ENCODE results near the gene CCDC158.
"Not testable (repeated sequence)": the region's sequence is repeated elsewhere in the genome, so short reads cannot be mapped to it uniquely, and the experiment has no call there.

CCDC158 gene

DNA sequence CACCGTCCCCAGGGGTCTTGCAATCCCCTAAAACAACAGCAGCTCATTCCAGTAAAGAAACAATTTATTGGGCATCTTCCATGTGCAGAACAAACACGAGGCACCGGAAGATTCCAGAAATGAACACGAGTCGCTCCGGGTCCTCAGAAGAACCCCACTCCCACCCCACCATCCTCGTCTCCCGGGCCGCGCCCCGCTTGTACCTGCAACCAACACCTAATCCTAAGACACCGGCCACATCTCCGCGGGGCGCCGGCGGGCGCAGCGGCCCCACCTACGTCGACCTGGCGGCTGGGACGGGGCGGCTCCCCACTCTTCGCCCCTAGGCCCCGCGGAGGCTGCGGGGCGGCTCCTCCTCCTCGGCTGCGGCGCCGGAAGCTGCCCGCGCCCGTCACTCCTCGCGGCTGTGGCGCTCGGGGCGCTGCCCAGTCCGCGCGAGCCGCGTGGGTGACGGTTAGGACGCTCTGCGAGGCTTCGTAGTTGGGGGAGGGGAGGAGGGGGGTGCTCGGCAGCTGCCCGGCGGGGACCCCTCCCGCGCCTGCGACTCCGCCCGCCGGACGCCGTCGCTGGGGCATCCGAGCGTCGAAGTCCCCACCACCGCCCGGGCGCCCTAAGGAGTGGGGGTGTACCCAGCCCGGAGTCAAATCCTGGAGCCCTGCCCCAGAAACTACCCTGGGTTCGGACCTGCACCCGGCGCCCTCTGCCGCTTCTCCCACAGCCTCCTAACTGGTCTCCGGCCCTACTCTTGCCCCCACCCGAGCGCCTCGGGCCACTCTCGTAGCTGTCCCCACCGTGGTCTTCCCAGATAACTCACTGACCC, at the start of gene CCDC158:
Gene CCDC158, minus strand, starts transcription at position 380 of the 820 bp plus-strand sequence. CDS start 17,934 bp downstream, outside the sequence.
- no peak for DNase-seq

DNA sequence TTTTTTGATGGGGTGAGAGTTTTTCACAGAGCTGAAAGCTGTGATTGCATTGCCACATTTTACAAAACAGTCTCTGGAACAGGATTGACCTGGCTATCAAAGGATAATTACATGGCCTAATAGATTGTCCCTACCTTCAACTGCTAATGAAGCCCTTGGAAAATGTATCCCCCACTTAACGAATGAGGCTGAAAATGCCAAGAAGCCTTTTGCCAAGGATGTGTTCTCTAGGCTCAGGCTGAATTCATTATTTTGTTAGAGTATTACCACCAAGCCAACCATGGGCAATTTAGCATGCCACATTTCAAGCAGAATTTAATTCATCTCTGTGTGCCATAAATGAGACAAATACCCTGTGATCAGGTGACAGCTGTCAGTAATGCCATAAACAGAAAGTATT, 49.6 kb upstream of the CCDC158 start:
- DNase-seq, result no peak

DNA sequence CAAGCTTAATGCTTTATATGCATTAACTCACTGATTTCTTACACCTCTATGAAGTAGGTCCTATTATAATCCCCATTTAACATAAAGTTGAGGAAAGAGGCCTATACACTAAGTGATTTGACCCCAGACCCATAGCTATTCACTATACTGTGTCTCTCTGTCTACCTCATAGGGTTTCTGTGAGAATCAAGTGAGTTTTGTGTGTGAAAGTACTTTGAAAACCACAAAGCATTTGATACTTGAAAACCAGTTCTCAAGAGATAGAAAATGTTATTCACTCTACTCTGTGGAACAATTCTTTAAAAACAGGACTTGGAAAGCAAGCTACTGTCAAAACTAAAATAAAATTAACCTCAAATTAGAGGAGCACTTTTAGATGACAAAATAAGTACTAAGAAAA, 49.1 kb upstream of the CCDC158 start:
- DNase-seq, result no peak

DNA sequence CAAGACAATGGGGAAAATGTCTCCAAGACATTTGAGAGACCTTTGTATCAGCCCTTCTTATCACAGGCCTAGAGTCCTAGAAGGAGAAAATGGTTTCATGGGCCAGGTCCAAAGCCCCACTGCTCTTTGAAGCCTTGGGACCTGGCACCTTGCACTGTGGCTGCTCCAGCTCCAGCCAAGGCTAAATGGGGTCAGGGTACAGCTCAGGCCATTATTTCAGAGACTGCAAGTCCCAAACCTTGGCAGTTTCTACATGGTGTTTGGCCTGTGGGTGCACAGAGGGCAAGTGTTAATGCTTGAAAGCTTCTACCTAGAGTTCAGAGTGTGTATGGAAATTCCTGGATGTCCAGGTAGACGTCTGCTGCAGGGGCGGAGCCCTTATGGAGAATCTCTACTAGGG, 42.6 kb upstream of the CCDC158 start:
- no peak for DNase-seq

DNA sequence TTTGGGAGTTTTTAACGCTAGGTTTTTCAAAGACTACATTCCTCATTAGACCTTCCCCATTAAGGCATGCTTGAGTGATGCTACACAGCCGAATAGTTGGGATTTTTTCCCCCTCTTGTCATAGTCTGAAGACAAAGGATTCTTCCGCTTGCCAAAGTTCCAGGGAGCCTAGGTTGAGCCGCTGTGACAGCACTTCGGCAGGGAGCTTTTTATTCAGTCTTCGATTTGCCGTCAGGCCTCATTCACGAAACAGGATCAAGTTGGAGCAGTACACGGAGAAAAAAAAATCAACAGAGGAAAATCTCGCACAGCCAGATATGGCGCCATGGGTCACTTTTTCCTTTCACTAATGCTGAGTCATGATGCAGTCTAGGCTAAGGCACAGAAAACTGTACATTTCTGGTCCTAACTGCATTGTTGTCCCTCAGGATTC, 38.4 kb upstream of the CCDC158 start:
- no peak for DNase-seq

DNA sequence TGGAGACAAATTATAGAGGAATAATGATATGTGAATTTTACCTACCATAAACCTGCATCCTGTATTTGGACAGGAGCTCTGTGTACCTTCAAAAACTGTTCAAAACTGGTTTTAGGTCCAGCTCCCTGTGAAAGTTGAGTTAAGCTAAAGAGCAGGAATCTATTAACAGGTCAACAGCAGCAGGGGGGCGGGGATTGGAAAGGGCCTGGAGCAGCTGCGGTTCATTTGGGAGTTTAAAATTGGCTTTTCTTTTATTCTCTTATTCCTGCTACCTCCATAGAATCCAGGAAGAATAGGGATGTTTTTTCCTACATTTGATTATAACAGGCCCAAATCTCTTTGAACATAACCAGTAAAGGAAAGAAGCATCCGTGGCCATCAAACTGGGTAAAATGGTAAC, 37.9 kb upstream of the CCDC158 start:
- no peak for DNase-seq

DNA sequence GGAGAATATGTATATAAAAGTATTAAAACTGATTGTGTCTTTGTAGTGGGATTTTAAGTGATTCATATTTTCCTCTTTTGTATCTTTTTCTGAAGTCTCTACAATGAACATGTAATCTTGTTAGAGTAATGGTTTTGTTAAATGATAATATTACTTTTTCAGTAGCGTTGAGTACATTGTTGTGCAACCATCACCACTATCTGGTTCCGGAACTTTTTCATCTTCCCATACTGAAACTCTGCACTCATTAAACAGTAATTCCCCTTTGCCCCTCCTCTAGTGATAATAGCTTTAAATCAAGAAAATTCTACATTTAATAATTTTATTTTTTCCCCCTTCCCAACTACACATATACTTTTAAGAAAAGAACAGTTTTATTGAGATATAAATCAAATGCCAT, 37.4 kb upstream of the CCDC158 start:
- DNase-seq, result no peak

DNA sequence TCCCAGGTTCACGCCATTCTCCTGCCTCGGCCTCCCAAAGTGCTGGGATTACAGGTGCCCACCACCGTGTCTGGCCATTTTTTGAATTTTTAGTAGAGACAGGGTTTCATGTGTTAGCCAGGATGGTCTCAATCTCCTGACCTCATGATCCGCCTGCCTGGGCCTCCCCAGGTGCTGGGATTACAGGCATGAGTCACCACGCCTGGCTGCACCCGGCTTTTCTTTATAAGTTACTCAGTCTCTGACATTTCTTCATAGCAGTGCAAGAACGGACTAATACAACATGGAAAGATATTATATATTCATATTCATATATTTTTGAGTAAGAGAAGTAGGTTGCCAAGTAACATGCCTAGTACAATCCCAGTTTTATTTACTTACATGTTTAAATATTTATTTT, 36.9 kb upstream of the CCDC158 start:
- no peak for DNase-seq

DNA sequence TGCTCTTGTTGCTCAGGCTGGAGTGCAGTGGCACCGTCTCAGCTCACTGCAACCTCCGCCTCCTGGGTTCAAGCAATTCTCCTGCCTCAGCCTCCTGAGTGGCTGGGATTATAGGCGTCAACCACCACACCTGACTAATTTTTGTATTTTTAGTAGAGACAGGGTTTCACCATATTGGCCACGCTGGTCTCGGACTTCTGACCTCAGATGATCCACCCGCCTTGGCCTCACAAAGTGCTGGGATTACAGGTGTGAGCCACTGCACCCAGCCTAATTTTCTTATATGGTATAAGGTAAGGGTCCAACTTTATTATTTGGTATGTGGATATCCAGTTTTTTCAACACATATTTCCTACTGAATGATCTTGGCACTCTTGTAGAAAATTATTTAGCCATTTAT, 33.1 kb upstream of the CCDC158 start:
- DNase-seq, result not testable (repeated sequence)

DNA sequence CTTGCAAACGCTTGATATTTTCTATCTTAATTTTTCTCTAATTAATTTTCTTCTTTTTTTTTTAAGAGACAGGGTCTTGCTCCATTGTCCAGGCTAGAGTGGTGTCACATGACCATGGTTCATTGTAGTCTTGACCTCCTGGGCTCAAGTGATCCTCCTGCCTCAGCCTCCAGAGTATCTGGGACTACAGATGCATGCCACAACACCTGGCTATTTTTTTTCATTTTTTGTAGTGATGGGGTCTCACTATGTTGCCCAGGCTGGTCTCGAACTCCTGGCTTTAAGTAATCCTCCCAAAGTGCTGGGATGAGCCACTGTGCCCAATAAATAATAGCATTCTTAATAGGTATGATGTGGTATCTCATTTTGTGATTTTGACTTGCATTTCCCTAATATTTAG, 32.3 kb upstream of the CCDC158 start:
- no peak for DNase-seq

DNA sequence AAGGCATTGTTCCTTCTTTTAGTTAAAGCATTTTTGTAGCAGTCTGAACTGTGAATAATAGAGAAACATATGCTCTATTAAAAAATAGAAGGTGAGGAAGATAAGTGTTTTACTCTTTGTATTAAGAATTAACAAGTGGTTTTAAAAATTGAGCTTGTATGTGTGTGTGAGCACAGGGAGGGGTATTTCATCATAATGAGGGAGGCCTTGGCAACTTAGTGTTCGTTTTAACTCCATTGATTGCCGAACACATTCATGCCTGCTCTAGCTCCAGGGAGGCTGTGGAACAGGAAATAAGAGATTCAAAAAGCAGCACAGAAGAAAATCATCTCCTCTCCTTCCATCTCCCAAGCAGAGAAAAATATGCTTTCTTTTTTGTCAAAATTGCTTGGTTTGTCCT, 28.9 kb upstream of the CCDC158 start:
- no peak for DNase-seq

DNA sequence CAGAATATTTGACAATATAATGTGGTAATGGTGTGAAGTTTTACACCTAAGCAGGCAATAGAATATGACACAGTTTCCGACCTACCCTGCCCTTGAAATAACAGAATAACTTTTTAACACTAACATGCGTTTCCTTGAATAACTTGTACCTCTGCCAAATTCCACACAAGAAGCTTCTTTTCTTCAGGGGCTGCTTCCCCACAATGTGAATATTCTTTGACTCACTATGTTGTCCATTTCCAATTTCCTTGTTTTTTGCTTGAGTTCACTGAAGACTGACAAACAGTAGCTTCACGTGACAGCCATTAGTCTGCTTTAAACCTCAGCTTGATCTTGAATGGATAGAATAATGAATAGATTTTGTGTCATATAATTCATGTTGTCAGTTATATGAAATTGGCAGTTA, 28.4 kb upstream of the CCDC158 start:
- no peak for DNase-seq

DNA sequence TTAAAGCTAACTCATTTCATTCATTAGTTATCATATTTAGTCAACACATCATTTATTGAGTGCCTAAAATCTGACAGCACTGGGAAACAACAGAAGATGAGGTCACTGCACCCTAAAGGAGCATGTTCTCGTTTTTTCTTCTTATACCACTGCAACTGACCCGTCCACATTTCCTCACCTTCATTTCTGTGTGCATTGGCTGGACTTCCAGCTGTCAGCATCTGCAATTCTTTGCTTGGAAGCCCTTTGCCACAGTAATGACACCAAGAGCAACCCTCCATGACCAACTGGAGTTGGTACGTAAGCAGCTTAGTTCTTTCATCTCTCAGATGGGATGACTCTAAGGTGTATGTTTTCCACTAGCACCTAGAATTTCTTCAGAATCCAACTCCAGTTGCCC, 27.3 kb upstream of the CCDC158 start:
- no peak for DNase-seq

DNA sequence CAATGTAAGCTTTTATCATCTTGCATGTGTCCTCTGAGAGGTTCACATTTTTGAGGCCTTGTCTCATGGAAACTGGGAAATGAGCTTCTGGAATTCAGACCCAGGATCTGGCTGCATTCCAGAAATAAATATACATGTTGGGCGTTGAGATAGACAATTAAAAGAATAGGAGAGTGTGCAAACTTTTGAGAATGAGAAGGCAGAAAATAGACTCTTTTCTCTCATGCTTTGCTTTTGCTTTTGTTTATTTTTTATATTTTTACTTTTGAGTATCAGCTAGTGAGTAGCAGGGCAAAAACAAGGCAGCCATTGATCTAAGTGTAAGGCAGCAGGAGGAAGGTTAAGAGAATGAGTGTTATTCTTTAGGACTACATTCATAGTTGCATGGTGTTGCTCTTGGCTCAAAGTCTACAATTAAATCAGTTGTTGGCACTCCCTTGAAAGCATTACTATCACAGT, 26.5 kb upstream of the CCDC158 start:
- DNase-seq, result no peak

DNA sequence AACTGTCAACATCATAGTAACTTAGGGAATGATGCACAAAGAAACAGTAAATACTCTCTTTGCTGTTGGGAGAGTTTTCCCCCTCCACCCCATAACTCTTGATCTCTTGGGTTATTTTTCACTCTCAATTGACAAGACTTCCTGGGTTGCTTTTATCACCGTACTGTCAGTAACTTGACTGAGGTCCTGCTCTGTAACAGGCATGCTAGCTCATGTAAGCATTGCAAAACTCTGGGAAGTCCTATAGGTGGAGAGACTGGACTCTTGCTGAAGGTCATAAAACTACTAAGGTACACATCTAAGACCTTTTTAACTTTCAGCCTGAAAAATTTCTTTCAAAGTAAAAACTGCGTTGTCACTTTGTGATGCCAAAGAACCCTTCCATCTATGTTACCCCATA, 25.0 kb upstream of the CCDC158 start:
- DNase-seq, result no peak

DNA sequence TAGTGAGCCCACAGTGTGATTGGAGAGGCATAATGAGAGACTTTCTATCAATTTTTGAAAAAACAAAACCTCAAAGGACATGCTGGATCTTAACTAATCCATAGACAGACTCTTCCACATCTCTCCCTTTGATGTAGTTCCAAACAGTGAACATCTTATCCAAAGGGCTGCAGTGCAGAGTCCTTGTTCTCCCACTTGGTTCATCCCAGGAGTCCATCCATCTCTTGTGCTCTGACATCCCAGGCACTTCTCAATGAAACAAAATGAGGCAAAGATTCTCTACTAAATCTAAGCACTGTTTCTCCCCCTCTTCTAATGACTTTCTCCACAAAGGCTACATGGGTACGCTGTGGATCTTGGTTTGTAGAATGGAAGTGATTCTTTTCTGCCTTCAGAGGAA, 22.4 kb upstream of the CCDC158 start:
- no peak for DNase-seq

DNA sequence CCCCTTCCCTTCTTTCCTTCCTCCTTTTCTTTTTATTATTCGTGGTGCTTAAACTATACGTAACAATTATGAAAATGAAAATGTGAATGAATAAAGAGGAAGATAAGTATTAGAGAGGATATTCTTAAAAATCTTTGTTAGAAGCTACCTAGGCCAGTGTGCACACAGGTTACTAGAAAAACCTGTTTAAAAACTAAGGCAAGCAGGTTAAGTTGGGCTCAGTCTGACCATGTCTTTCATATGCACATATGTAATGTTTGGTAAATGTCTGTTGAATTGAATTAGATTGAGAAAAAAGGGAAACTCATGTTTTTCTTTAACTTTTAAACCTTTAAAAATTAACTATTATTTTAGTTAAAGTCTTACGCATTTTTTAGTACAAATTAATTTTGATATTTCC, 21.9 kb upstream of the CCDC158 start:
- DNase-seq, result no peak

DNA sequence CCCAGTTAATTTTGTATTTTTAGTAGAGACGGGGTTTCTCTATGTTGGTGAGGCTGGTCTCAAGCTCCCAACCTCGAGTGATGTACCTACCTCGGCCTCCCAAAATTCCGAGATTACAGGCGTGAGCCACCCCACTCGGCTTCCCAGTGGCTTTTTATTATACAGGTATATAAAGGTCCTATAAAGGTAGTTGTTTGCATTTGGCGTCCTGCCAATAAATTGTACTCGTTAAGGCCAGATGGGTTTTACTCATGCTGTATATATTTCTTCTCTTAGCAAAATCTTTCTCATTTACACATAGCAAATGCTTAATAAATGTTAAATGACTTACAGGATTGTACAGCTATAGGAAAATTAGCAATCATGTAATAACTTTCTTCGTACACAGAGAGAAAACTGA, 20.9 kb upstream of the CCDC158 start:
- DNase-seq, result no peak

DNA sequence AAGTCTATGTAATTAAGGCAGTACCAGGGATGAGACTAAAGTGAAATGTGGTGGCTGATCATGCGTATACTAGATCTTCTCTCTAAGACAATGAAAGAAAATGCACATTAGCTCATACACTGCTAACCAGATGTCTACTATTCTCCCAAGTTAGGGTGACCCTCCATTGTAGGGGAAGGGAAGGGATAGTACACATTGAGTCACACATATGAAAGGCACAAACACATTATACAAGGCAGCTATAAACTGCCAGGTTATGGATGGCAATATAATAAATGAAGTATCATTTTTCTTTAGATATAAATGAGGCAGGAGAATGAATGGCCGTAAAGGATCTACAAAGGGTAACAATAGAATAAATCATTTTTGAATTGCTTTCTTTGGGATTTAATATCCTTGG, 18.6 kb upstream of the CCDC158 start:
- DNase-seq, result no peak

DNA sequence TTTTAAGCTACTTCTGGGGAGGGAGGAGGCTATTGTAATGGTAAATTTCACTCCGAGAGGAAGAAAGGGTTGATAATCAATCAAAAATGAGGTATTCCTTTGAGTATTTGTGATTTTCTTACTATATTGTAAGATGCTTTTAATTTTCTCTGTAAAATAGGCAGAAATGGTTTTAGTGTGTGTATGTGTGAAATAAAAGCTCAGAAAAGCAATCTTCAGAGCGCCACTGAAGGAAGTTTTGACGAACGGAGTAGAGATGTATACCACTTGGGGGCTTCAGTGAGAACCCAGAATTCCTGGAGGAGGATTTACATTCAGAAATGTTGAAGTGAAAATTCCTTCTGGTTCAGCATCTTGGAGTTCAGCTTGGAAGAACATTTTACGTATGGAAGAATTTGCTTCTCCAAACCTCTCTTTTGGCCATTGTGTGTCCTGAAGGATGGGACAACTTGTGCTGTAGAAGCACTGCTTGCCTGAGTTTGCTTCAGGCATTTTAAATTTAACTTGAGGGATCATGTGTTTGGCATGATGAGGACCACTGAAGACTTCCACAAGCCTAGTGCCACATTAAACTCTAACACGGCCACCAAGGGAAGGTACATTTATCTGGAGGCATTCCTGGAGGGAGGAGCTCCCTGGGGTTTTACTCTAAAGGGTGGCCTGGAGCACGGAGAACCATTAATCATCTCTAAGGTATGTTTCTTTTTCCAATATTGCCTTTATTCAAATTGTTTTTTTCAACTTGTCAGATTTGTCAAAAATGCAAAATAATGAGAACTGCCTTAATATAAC, 14.8 kb upstream of the CCDC158 start:
- no peak for DNase-seq

DNA sequence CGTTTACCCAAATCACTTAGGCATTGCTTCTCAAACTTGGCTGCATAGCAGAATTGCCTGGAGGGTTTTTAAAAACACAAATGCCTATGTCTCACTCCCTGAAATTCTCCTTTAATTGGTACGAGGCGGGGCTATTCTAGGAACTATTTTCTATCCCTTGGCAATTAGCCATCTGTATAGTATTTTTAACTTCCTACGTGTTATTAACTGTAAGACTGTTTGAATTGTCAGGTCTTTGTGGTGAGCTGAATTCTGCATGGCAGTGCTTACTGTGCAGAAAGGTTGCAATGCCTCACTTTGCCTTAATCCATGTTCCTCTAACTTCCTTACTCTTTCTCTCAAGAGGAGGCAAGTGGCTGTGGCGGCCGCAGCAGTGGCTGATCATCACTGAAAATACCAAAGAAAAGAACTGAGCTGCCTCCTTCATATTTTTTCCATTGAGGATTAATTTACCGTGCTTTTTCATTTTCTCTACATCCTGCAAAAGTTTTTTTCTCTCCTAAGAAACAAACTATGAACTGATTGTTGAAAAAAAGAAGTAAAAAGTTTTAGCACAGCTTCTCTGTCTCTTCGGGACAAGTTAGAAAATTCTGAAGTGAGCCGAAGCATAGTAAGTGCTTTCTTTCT, 14.1 kb upstream of the CCDC158 start, which contains the start of gene SHROOM3:
Gene SHROOM3, plus strand, starts transcription at position 329 of the 627 bp plus-strand sequence. CDS start 824 bp downstream, outside the sequence.
- no peak for DNase-seq

DNA sequence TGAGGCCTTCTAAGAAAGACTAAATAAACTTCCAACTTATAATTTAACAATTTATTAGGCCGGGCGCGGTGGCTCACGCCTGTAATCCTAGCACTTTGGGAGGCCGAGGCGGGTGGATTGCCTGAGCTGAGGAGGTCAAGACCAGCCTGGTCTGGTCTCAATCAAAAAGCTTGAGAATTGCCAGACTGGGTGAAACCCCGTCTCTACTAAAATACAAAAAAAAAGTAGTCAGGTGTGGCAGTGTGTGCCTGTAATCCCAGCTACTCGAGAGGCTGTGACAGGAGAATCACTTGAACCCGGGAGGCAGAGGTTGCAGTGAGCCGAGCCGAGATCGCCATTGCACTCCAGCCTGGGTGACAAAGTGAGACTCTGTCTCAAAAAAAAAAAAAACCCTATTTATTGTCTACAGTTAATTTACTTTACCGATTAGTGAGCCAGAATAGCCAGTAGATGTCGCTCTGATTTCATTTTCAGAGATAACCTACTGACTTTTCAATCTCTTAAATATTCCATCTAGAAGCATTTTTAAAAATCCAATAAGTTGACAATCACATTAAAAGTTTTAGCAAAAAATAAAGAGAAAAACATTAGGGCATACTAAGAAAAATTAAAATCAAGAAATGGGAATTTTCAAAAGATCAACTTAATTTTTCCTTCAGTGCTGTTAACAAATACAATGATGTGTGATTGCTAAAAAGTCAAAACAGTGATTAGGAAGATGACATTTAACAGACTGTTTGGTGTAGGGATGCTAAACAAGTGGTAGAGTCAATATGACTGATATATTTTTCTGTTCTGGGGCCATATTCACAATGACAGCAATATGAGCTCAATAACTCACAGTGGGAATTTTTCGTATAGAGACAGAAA, 9.8 kb upstream of the CCDC158 start:
- peak in 1 of 2 donors; percentile 30 for DNase-seq

DNA sequence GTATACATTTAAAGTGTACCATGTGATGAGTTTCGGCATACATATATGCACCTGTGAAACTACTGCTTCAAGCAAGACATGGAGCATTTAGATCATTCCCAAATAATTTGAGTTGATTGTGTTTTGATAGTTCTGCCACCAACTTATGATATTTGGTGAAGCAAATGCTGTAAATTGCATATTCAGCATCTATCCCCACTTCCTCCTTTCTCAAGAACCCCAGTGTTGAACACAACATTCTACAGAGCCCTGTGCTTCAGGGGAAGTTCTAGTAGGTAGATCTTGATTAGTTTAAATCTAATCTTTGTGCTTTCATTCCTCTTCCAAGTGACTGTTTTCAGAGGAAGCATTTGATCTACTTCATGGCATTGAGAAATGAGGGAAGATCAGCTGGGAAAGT, 8.7 kb upstream of the CCDC158 start:
- DNase-seq, result no peak
